ENCODE measurements around the gene IL17RB.

DNA sequence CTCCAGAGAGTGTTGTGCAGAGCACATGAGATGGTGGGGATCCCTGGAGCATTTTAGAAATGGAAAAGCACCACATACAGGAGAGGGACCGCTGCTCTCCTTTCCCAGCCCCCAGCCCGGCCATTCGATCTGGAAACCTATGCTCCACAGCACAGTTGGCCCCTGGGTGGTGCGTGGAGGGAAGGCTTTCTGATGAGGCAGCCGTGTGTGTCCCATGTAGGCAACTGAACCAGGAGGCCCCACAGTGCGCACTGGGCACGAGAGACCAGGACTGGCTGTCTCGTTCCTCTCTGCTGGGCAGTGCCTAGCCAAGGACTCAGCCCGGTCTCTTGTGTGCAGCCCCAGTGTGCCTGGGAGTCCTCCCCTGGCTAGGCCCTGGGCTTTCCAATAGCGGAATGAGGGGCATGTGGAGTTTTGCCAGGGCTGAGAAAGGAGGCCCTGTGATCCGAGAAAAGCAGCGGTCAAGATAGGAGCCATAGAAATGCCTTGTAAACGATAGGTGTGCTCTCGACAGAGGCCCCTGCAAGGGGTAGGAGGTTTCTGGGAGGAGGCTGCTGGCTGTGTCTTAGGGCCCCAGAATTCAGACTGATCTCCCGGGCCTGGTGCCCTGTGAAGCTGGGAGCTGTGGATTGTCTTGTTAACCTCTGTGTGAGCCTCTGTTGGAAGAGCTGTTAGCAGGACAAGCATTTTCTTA lies 39.1 kb upstream of the IL17RB start:
- TF ChIP-seq POLR2A (IDR thresholded peaks at IDR 0.05; ENCODE audit: control extremely low read depth in 1 of 2, low read depth in 2 of 2, low read length in 2 of 2) (no peak), CBX8 (IDR thresholded peaks at IDR 0.05; ENCODE audit: borderline replicate concordance, low read depth, low read length) (no peak), POLR2AphosphoS5 (IDR thresholded peaks at IDR 0.05; ENCODE audit: low read depth, low read length) (no peak), TBP (IDR thresholded peaks at IDR 0.05; ENCODE audit: low read depth, low read length) (no peak)
- TF ChIP-seq, protein P1, sequence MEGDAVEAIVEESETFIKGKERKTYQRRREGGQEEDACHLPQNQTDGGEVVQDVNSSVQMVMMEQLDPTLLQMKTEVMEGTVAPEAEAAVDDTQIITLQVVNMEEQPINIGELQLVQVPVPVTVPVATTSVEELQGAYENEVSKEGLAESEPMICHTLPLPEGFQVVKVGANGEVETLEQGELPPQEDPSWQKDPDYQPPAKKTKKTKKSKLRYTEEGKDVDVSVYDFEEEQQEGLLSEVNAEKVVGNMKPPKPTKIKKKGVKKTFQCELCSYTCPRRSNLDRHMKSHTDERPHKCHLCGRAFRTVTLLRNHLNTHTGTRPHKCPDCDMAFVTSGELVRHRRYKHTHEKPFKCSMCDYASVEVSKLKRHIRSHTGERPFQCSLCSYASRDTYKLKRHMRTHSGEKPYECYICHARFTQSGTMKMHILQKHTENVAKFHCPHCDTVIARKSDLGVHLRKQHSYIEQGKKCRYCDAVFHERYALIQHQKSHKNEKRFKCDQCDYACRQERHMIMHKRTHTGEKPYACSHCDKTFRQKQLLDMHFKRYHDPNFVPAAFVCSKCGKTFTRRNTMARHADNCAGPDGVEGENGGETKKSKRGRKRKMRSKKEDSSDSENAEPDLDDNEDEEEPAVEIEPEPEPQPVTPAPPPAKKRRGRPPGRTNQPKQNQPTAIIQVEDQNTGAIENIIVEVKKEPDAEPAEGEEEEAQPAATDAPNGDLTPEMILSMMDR (IDR thresholded peaks at IDR 0.05; ENCODE audit: control extremely low read depth in 1 of 3, insufficient read depth in 1 of 3, low read depth in 1 of 3, low read length in 3 of 3) = no peak
